GM12878 (cell line): Measurements from ENCODE around the gene SAP30L. TPM values are rescaled to one million over a fixed set of nuclear protein-coding genes. Genes with fewer than 3 reads are reported as not detected.

ENCODE experiments used
- ATAC-seq: fragments of 200-7000 bp; cut with Tn5 transposase; 3 replicates; pipeline ENCODE4 v1.9.1; 2020; ENCODE audit warnings: mild to moderate bottlenecking, moderate library complexity
- BruUV-seq: library from RNA; stranded (reverse); fragments of 400-500 nt; replicated peaks from 2 replicates; lab custom pipeline; 2021; lab: Mats Ljungman, UMichigan
- CTCF ChIA-PET: fragments of 300-600 bp; sonication (Branson Sonifier 250); formaldehyde crosslinking; extraction: SDS; loops from one replicate; lab custom pipeline; 2021; ENCODE audit warnings: inconsistent platforms; lab: Yijun Ruan, JAX
- POLR2A ChIA-PET: fragments of 350-600 bp; formaldehyde crosslinking; extraction: SDS; loops from one replicate; lab custom pipeline; 2021; ENCODE audit warnings: inconsistent platforms; lab: Charles Lee
- RAD21 ChIA-PET: fragments of 300-600 bp; sonication (Branson Sonifier 250); formaldehyde crosslinking; loops from one replicate; lab custom pipeline; 2023; ENCODE audit warnings: antibody characterized with exemption; ENCODE audit not compliant: unreplicated experiment; lab: Charles Lee
- SMC1A ChIA-PET: fragments of 300-600 bp; sonication (Branson Sonifier 250); formaldehyde crosslinking; loops from one replicate; lab custom pipeline; 2023; ENCODE audit not compliant: unreplicated experiment, uncharacterized antibody; lab: Charles Lee
- DNase-seq: peaks from one replicate; pipeline ENCODE4 v3.0.0-alpha.2; 2011; ENCODE audit warnings: low read depth, low spot score
- FAIRE-seq: peaks from 3 replicates; lab custom pipeline; 2011; peaks lifted over from hg19 to GRCh38; lab: Jason Lieb, UNC
- H2AFZ ChIP-seq: 2 replicates; pipeline ENCODE4 v1.6.0; 2011; ENCODE audit warnings: low read depth, low read length, control low read depth; ENCODE audit not compliant: control insufficient read depth
- H3K27ac ChIP-seq: 2 replicates; pipeline ENCODE4 v1.5.1; 2011; ENCODE audit warnings: control low read depth; ENCODE audit not compliant: control insufficient read depth, insufficient read depth
- H3K27me3 ChIP-seq, 2 experiments: replicated peaks in 1 of 2; 2 replicates each; pipeline versions ENCODE4 v1.6.0 to v1.6.1; 2011; ENCODE audit warnings: low read length in 1 of 2; ENCODE audit not compliant: control insufficient read depth in 2 of 2, insufficient read depth in 2 of 2
- H3K36me3 ChIP-seq, 2 experiments: 2 replicates each; pipeline ENCODE4 v1.5.1; 2011; ENCODE audit warnings: low read length in 1 of 2; ENCODE audit not compliant: control insufficient read depth in 2 of 2, insufficient read depth in 2 of 2
- H3K4me1 ChIP-seq: 2 replicates; pipeline ENCODE4 v1.6.1; 2011; ENCODE audit warnings: mild to moderate bottlenecking, low read length, moderate library complexity, mixed read lengths; ENCODE audit not compliant: control insufficient read depth, insufficient read depth
- H3K4me2 ChIP-seq: 2 replicates; pipeline ENCODE4 v1.6.0; 2011; ENCODE audit warnings: control low read depth; ENCODE audit not compliant: control insufficient read depth, insufficient read depth
- H3K4me3 ChIP-seq: fragments of 200-600 bp; sonication (generic); 2 replicates; pipeline ENCODE4 v1.5.1; 2016
- H3K79me2 ChIP-seq: 2 replicates; pipeline ENCODE4 v1.6.0; 2011; ENCODE audit warnings: low read length; ENCODE audit not compliant: control insufficient read depth, insufficient read depth
- H3K9ac ChIP-seq: 2 replicates; pipeline ENCODE4 v1.8.0; 2011; ENCODE audit warnings: low read length, control low read depth, mixed read lengths; ENCODE audit not compliant: control insufficient read depth, insufficient read depth
- H3K9me3 ChIP-seq: replicated peaks from 3 replicates; pipeline ENCODE4 v1.5.1; 2011; ENCODE audit warnings: mild to moderate bottlenecking, low read length; ENCODE audit not compliant: control insufficient read depth, insufficient read depth
- H4K20me1 ChIP-seq: 2 replicates; pipeline ENCODE4 v1.6.0; 2011; ENCODE audit not compliant: control insufficient read depth, insufficient read depth
- BMI1 ChIP-seq: fragments of 450-650 bp; IDR thresholded peaks from 2 replicates; pipeline ENCODE4 v1.6.1; 2016; ENCODE audit warnings: mild to moderate bottlenecking, moderate library complexity, borderline replicate concordance
- CREB1 ChIP-seq: IDR thresholded peaks from 2 replicates; pipeline ENCODE4 v1.6.1; 2012; ENCODE audit warnings: low read depth, mild to moderate bottlenecking, inconsistent platforms
- EED ChIP-seq: sonication (generic); IDR thresholded peaks from 2 replicates; pipeline ENCODE4 v1.6.1; 2016; ENCODE audit warnings: antibody characterized with exemption, low read depth
- FOXM1 ChIP-seq: IDR thresholded peaks from 2 replicates; pipeline ENCODE4 v1.6.1; 2012; ENCODE audit warnings: low read depth, mild to moderate bottlenecking, inconsistent platforms, low read length, moderate library complexity
- GABPA ChIP-seq: IDR thresholded peaks from 2 replicates; pipeline ENCODE4 v1.6.1; 2014; ENCODE audit warnings: antibody characterized with exemption, low read depth, mild to moderate bottlenecking, inconsistent platforms
- HDGF ChIP-seq: fragments of 450-650 bp; IDR thresholded peaks from 2 replicates; pipeline ENCODE4 v1.6.1; 2016; ENCODE audit warnings: antibody characterized with exemption
- MEF2B ChIP-seq: fragments of 450-650 bp; IDR thresholded peaks from 2 replicates; pipeline ENCODE4 v1.6.1; 2018; ENCODE audit warnings: mild to moderate bottlenecking, moderate library complexity; ENCODE audit not compliant: partially characterized antibody, poor library complexity, severe bottlenecking
- NRF1 ChIP-seq: conservative IDR thresholded peaks from 2 replicates; pipeline ENCODE4 v1.6.1; 2011; ENCODE audit warnings: mild to moderate bottlenecking, low read depth, low read length, improper control_type of control experiment
- SUPT20H ChIP-seq: IDR thresholded peaks from 2 replicates; pipeline ENCODE4 v1.6.1; 2011; ENCODE audit warnings: low read depth, mild to moderate bottlenecking, low read length, moderate library complexity, borderline replicate concordance; ENCODE audit not compliant: control insufficient read depth
- TBL1XR1 ChIP-seq: IDR thresholded peaks from 2 replicates; pipeline ENCODE4 v1.6.1; 2012; ENCODE audit warnings: low read depth, low read length, improper control_type of control experiment
- TCF12 ChIP-seq: IDR thresholded peaks from 2 replicates; pipeline ENCODE4 v1.6.1; 2011; ENCODE audit warnings: low read depth, mild to moderate bottlenecking, low read length
- ZNF274 ChIP-seq: IDR thresholded peaks from one replicate; pipeline ENCODE4 v1.8.0; 2011; ENCODE audit not compliant: insufficient read length, insufficient read depth
- ZNF384 ChIP-seq: IDR thresholded peaks from 2 replicates; pipeline ENCODE4 v1.6.1; 2012; ENCODE audit warnings: low read depth, mild to moderate bottlenecking, low read length, improper control_type of control experiment, borderline replicate concordance
- WGBS: methylation state at CpG from one replicate; pipeline ENCODE4 v1.1.6; 2016; ENCODE audit warnings: low lambda C conversion rate; ENCODE audit not compliant: insufficient replicate concordance, insufficient coverage; ENCODE audit errors: missing lambda C conversion rate; 5-methylcytosine and 5-hydroxymethylcytosine counted together
- in situ Hi-C: fragments of 300-500 bp; cut with MboI; formaldehyde crosslinking; loops from 9 replicates; pipeline ENCODE4 v1.14.3; 2018; ENCODE audit warnings: mixed read lengths
- intact Hi-C: fragments of 100-400 bp; cut with micrococcal nuclease; formaldehyde crosslinking; loops from one replicate; pipeline ENCODE4 v1.14.2; 2022; ENCODE audit not compliant: unreplicated experiment
- polyA plus RNA-seq, 11 experiments: library from polyadenylated mRNA; depleted of rRNA in 4 of 11; unstranded in 6 of 11; stranded (reverse) in 5 of 11; fragments of >200 nt; fragmentation: Nextera tagmentation in 4 of 11; fragmentation: Illumina TruSeq in 1 of 11; extraction: Ambion mirVana in 4 of 11; extraction: Trizol in 1 of 11; gene quantifications; 1 replicate in 1 of 11; 2 replicates in 10 of 11; pipeline versions ENCODE4 v1.2.1 to v1.2.3, GENCODE V29; 2011 to 2016; ENCODE audit warnings: inconsistent platforms in 2 of 11, missing spikeins in 2 of 11, low read depth in 1 of 11
- total RNA-seq, 4 experiments: library from RNA; depleted of rRNA in 3 of 4; stranded (reverse); fragments of >200 nt in 3 of 4; fragmentation: Illumina TruSeq in 1 of 4; extraction: Trizol in 1 of 4; gene quantifications; 2 replicates each; pipeline versions ENCODE4 v1.2.1 to v1.2.3, GENCODE V29; 2013 to 2021

SAP30L gene
- total and polyA plus RNA-seq, 10 of the 15 experiments (the other 5 are each of a cell fraction or from before 2014, with no cell fraction given): 2.4 to 36.8 (median 15.7) TPM

GRCh38 chr5:154455585-154455984 lies 9.8 kb downstream of the SAP30L start:
- H3K4me2 ChIP-seq: no peak overlapping the region
- CTCF ChIA-PET: interaction anchor here (1.0 kb wide), 1 partner anchor 65 kb away, joined by 3 read pairs; no protein-coding TSS in a partner anchor
- ATAC-seq (no peak), FAIRE-seq (no peak), DNase-seq (no peak)
- H3K9ac ChIP-seq: no peak overlapping the region
- SMC1A ChIA-PET: interaction anchor here (1.2 kb wide), 1 partner anchor 11 kb away, joined by 3 read pairs; no protein-coding TSS in a partner anchor
- 94% methylated on average over 5 of the region's 5 CpGs for WGBS
- H3K4me1 ChIP-seq: no peaks in the 10 kb centered on the region
- H3K27ac ChIP-seq: no peak overlapping the region
- in situ Hi-C loops: no loop called here
- peaks cover 3 to 32% of the 10 kb centered on the region in 2 experiments for H3K36me3 ChIP-seq
- BruUV-seq: no TSS peak
- H3K79me2 ChIP-seq: no peaks in the 10 kb centered on the region
- RAD21 ChIA-PET: no interaction called here
- no peak overlapping the region for H2AFZ ChIP-seq
- no peaks in the 10 kb centered on the region for H3K27me3 ChIP-seq
- POLR2A ChIA-PET: no interaction called here
- no peak overlapping the region for H3K4me3 ChIP-seq
- H4K20me1 ChIP-seq: no peaks in the 10 kb centered on the region
- intact Hi-C loops: no loop called here
- no peak for TF ChIP-seq NRF1
- H3K9me3 ChIP-seq: no peaks in the 10 kb centered on the region

DNA sequence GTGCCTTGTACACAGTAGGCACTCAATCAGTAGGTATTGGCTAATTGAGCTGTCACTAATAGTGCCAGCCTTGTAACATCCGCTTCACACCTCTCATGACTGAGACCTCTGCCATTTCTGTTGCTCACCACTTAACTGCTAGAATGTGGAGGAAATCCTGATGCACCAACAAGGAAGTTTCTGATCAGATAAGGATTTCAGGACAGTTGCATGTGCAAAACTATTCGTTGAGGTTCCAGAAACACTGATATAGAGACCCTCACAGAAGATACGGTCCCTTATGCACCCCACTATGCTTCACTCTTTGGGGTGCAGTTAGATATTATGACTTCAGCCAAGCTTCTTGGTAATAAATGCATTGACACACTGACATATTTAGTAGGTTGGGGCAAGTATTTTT lies 10.7 kb downstream of the SAP30L start:
- ChIA-PET RAD21 (no interaction called here), SMC1A (interaction anchor here (1.2 kb wide), 1 partner anchor 12 kb away, joined by 3 read pairs; no protein-coding TSS in a partner anchor), POLR2A (no interaction called here), CTCF (interaction anchor here (1.0 to 1.2 kb wide), 2 partner anchors 10 to 64 kb away, joined by 3 to 4 read pairs; no protein-coding TSS in a partner anchor)
- intact Hi-C loops: no loop called here
- H3K9ac ChIP-seq: no peak overlapping the region
- no peak overlapping the region for H3K27ac ChIP-seq
- no peak overlapping the region for H3K4me3 ChIP-seq
- no peaks in the 10 kb centered on the region for H3K4me1 ChIP-seq
- no peaks in the 10 kb centered on the region for H4K20me1 ChIP-seq
- H3K79me2 ChIP-seq: no peaks in the 10 kb centered on the region
- no peak overlapping the region for H3K4me2 ChIP-seq
- no peak for DNase-seq
- no peak for TF ChIP-seq ZNF274
- TF ChIP-seq BMI1: no peak
- TF ChIP-seq CREB1: no peak
- no peak for TF ChIP-seq ZNF384
- no peak for TF ChIP-seq MEF2B
- TF ChIP-seq SUPT20H: no peak
- no peak for TF ChIP-seq HDGF
- no peak for TF ChIP-seq TCF12
- no peak for TF ChIP-seq EED
- TF ChIP-seq GABPA: no peak
- TF ChIP-seq FOXM1: no peak
- TF ChIP-seq TBL1XR1: no peak
- H3K36me3 ChIP-seq: peaks cover 3 to 32% of the 10 kb centered on the region in 2 experiments
- no peaks in the 10 kb centered on the region for H3K27me3 ChIP-seq
- ATAC-seq: no peak
- FAIRE-seq: no peak
- no TSS peak for BruUV-seq
- H3K9me3 ChIP-seq: no peaks in the 10 kb centered on the region
- in situ Hi-C loops: no loop called here
- no peak overlapping the region for H2AFZ ChIP-seq
- WGBS: 92% methylated on average over 3 of the region's 3 CpGs
